CD4-positive, alpha-beta T cell treated with Interleukin-12 subunit alpha and Interleukin-12 subunit beta, for 1 hour (primary cell): ENCODE data around the gene PIM3.
A peak's percentile ranks its signal among the peaks of the same experiment; 100 is the strongest.

ENCODE experiments used
- DNase-seq: peaks from one replicate; pipeline ENCODE4 v3.0.0-alpha.2; 2020

Gene PIM3

GRCh38 chr22:49928555-49929210 is 31.9 kb upstream of the PIM3 start:
- DNase-seq, result no peak

GRCh38 chr22:49929211-49929979 is 31.2 kb upstream of the PIM3 start:
- DNase-seq, result peak; percentile 81

GRCh38 chr22:49929994-49930575 is 30.5 kb upstream of the PIM3 start:
- DNase-seq, result no peak

GRCh38 chr22:49930596-49931412 is 29.8 kb upstream of the PIM3 start:
- DNase-seq, result peak; percentile 71

GRCh38 chr22:49933236-49934159 is 27.1 kb upstream of the PIM3 start:
- no peak for DNase-seq

DNA sequence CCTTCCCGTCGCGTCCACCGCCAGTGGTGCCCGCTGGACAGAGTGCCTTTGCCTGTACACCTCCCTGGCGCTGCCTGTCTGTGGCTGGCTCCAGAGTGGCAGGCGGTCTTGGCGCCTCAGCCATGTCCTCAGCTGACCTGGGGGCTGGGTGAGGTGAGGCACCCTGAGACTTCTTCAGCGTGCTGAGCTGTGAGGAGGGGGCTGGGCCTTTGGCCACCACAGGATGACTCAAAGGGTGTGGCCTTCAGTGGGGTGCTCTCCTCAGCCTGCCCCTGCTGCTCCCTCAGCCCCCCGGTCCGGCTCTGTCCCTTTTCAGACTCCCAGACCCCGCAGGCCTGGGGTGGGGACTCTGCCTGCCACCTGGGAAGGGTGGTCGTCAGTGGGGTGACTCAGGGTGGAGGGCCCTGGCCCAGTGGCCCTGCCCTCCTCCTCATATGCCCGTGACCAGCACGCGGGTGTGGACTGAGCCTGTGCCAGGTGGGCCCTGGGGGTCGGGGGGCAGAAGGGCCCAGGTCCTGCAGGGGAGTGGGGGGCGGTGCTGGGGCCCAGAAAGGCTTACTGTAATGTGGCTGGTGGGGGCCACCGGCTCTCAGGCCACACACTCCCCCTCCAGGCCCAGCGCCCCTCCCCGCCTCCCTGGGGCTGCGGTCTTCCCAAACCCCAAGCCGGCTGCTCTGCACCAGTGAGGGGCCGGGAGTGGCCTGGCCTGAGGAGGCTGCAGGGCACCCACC is 26.2 kb upstream of the PIM3 start:
- peak; percentile 55 for DNase-seq

GRCh38 chr22:49934891-49935557 is 25.5 kb upstream of the PIM3 start:
- peak; percentile 92 for DNase-seq

GRCh38 chr22:49935561-49935960 is 25.0 kb upstream of the PIM3 start:
- DNase-seq, result no peak

DNA sequence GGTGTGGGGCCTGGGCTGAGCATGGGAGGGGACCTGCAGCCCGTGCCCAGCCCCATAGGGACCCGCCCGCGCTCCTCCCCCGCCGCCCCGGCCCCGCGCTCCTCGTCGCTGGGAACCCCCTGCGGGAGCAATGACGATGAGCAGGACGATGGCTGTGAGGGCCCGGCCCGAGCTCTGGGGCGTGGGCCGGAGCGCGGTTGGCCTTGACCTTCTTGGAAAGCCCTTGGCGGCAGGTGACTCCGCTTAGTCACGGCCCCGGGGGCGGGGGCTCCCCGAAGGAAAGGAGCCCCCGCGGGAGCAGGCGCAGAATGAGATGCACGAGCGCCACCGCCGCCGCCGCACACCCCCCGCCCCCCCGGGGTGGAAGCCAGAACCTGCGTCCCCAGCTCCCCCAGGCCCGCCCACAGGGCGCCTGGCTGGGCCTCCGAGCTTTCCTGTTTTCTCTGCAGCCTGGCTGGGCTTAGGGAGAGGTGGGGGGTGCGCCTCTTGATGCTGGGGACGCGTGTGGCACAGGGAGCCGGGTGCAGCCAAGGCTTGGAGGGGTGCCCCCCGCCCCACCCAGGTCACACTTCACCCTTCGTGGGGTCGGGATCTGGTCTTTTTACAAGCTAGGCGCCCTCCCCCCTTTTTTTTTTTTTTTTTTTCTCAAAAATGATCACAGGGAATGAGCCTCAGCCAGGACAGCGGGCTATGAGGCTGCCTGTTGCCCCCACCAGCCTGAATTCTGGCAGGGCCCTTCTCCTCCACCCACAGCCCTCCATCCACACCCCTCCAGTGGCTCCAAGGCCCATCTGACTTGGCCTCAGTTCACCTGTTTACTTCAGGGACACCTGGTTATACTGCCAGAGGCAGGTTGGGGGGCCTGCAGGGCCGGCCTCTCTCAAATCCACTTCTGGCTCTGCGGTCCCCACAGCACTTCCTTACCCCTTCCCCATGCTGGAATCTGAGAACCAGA is 24.3 kb upstream of the PIM3 start:
- DNase-seq, result peak; percentile 94

DNA sequence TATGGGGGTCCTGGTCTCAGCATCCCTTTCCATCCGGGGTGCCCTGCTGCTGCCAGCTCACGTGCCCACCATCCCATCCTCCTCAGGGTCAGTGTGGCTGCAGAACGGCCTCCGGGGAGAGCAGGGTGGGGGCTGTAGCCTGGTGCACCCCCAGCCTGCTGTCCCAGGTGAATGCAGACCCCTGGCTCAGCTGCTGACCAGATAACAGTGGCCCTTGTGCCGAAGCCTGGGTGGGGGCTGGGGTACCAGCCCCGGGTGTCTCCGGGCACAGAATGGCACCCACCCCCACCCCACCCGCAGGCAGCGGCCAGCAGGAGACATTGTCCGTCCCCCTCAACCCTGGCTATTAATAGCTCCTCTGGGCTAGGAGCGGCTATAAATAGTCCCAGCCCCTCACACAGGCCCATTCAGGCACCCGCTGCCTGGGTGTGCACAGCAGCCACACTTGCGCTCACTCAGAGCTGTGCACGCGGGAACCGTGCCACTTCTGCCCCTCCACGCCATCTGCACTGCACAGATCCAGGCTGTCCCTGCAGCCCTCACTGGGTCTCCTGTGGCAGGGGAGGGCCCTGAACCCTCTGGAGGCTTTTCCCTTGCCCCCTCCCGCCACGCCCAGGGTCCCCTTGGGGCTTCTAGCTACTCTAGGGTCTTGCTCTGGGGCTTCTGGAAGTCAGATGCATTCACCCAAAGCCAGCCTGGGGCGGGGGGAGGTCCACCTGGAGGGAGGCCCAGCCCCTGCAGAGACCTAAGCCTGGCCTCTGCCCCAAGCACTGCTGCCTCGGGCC is 23.4 kb upstream of the PIM3 start:
- no peak for DNase-seq

DNA sequence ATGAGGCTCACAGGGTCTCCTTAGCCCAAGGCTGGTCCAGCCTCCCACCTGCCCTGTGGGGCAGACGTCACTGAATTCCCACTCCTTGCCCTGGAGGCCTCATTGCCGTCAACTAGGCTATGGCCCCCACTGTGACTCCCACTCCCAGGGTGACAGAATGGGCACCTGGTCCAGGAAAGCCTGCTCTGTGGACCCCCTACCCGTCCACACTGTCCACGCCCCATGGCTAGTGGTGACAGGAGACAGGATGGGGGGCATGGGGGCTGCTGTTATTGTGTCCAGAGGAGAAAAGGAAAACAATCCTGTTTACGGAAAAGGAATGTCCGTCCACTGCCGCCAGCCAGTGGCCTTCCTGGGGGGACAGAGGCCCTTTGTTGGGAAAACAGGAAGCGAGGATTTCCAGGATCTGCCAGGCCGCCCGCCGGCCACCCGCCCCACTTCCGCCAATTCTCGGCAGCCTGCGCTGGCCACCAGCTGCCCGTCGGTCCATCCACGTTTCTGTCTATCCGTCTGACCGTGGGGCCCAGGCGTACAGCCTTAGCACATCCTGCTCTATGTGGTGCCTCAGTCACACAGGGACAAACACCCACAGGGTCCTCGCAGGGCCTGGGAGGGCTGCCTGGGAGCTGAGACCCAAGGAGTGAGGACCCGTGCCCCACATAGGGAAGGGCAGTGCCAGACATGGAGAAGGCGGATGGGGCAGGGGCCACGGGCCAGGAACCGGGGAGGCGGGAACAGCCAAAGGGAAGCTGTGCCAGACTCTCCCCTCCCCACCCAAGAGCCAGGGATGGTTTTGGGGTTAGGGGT is 22.6 kb upstream of the PIM3 start:
- DNase-seq, result no peak

DNA sequence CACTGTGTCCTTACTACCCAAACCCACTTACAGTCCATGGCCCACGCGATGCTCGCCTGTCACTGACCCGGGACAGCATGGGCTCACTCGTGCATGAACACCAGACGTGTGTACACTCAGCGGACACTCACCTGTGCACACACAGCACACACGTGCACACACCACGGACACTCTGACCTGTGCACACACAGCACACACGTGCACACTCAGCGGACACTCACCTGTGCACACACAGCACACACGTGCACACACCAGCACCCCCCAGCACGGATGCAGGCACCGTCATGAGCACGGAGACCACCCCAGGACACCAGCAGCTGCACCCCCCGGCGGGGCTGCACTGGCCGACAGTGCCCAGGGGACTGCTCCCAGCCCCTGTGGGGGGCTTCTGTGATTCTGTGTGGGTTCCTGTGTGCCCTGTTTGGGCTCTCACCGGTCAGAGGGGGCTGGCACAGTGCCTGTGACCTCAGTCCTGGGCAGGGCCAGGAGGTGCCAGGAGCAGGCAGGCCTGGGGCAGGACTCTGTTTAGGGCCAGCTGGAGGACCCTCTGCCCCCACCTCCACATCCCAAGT is 21.9 kb upstream of the PIM3 start:
- no peak for DNase-seq

DNA sequence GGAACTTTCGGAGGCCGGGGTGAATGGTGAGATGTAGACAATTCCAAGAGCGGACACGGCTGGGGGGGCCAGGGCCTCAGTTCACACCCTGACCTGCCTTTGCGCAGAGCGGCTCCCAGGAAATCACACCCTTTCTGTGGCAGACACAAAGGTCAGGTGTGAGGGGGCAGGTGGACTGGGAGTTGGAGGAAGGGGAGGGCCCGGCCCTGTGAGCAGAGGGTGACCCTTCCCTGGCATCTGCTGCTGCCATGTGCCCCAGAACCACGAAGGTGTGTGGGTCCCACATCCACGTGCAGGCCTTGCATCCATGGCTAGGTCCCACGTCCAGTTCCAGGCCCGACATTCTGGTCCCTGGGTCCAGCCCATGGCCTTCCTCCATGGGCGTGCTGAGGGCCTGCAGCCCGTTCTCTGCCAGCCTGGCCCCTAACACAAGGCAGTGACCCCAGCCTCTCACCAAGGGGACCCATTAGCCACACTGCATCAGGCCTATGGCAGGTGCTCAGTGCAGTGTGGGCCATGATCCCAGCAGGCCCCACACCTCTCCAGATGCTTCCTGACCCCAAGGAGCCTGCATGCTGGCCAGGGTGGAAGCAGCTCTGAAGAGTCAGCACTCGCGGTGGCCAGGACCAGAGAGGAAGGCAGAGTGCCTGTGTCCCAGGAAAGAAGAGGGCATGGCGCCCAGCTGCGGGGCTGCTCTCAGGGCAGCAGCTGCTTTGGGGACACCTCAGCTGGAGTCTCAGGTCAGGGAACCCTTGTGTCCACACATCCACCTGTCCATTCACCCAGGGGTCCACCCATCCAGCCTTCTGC is 18.9 kb upstream of the PIM3 start:
- DNase-seq, result no peak

GRCh38 chr22:49942565-49943404 is 17.8 kb upstream of the PIM3 start:
- DNase-seq, result no peak

GRCh38 chr22:49943405-49943765 is 17.2 kb upstream of the PIM3 start:
- DNase-seq, result no peak
